Measurements from ENCODE around the gene EME1. TPM values are rescaled to one million over a fixed set of nuclear protein-coding genes. Genes with fewer than 3 reads are reported as not detected.

EME1 gene
- polyA plus RNA-seq, 1 experiment, result 5.9 TPM

DNA sequence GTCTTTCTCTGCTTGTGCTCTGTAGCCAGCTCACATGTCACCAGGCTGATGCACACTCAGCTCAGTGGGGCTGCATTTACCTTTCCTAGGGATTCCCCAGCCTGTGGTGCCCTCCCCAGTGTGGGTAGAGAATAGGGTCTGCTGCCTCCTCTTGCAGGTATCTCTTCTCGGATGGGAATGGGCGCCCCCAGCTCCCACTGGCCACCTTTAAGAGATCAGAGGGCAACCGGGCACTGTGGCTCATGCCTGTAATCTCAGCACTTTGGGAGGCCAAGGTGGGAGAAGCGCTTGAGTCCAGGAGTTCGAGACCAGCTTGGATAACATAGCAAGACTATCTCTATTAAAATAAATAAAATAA lies 23.8 kb upstream of the EME1 start:
- no peak overlapping the region for H3K4me3 ChIP-seq (ENCODE audit: low read depth, low read length)
- ChIA-PET POLR2A (no interaction called here), CTCF (interaction anchor here (0.7 to 1.4 kb wide), 4 partner anchors 10 to 249 kb away, joined by 3 to 6 read pairs (median 3); no protein-coding TSS in a partner anchor)
- DNase-seq (ENCODE audit: low read depth), result no peak
- peaks cover 8% of the 10 kb centered on the region for H3K36me3 ChIP-seq (ENCODE audit: control insufficient read depth, insufficient read depth, low read length)
- no peaks in the 10 kb centered on the region for H3K27me3 ChIP-seq (ENCODE audit: control insufficient read depth, insufficient read depth, low read length)
- TF ChIP-seq, protein P1, sequence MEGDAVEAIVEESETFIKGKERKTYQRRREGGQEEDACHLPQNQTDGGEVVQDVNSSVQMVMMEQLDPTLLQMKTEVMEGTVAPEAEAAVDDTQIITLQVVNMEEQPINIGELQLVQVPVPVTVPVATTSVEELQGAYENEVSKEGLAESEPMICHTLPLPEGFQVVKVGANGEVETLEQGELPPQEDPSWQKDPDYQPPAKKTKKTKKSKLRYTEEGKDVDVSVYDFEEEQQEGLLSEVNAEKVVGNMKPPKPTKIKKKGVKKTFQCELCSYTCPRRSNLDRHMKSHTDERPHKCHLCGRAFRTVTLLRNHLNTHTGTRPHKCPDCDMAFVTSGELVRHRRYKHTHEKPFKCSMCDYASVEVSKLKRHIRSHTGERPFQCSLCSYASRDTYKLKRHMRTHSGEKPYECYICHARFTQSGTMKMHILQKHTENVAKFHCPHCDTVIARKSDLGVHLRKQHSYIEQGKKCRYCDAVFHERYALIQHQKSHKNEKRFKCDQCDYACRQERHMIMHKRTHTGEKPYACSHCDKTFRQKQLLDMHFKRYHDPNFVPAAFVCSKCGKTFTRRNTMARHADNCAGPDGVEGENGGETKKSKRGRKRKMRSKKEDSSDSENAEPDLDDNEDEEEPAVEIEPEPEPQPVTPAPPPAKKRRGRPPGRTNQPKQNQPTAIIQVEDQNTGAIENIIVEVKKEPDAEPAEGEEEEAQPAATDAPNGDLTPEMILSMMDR (IDR thresholded peaks at IDR 0.05; ENCODE audit: insufficient read depth, low read depth, low read length), result no peak

DNA sequence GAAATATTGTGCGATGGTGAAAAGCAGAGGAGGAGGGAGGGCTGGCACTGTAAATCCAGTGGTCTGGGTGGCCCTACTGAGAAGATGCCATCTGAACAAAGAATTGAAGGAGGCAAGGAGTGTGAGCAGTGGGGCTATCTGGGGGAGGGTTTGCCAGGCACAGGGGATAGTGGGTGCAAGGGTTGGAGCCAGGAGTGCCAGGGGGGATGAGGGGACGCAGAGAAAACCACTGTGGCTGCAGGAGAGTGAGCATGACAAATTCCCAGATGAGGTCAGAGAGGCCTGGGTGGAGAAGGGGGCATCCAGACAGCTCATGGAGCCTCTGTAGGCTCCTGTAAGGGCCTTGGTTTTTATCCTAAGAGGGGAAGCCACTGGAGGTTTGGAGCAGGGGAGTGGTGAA lies 22.3 kb upstream of the EME1 start:
- peaks cover 23% of the 10 kb centered on the region for H3K36me3 ChIP-seq (ENCODE audit: control insufficient read depth, insufficient read depth, low read length)
- POLR2A ChIA-PET, result no interaction called here
- CTCF ChIA-PET, result interaction anchor here (2.6 kb wide), 1 partner anchor 11 kb away, joined by 24 read pairs; no protein-coding TSS in a partner anchor
- no peak overlapping the region for H3K4me3 ChIP-seq (ENCODE audit: low read depth, low read length)
- H3K27me3 ChIP-seq (ENCODE audit: control insufficient read depth, insufficient read depth, low read length), result no peaks in the 10 kb centered on the region
- TF ChIP-seq, protein P1 (IDR thresholded peaks at IDR 0.05; ENCODE audit: insufficient read depth, low read depth, low read length), result no peak
- DNase-seq (ENCODE audit: low read depth), result no peak

- no peak overlapping the region for H3K4me3 ChIP-seq (ENCODE audit: low read depth, low read length)
- peaks cover 36% of the 10 kb centered on the region for H3K36me3 ChIP-seq (ENCODE audit: control insufficient read depth, insufficient read depth, low read length)
- no peaks in the 10 kb centered on the region for H3K27me3 ChIP-seq (ENCODE audit: control insufficient read depth, insufficient read depth, low read length)
- TF ChIP-seq, protein P1 (IDR thresholded peaks at IDR 0.05; ENCODE audit: insufficient read depth, low read depth, low read length), result no peak
- DNase-seq (ENCODE audit: low read depth), result no peak
- ChIA-PET CTCF (interaction anchor here (1.1 to 2.6 kb wide), 4 partner anchors 10 to 130 kb away, joined by 3 to 24 read pairs (median 4); partner anchors contain the start of gene LRRC59), POLR2A (no interaction called here)
Observed at GRCh38 chr17:50352072-50352692, 20.8 kb upstream of the EME1 start.

DNA sequence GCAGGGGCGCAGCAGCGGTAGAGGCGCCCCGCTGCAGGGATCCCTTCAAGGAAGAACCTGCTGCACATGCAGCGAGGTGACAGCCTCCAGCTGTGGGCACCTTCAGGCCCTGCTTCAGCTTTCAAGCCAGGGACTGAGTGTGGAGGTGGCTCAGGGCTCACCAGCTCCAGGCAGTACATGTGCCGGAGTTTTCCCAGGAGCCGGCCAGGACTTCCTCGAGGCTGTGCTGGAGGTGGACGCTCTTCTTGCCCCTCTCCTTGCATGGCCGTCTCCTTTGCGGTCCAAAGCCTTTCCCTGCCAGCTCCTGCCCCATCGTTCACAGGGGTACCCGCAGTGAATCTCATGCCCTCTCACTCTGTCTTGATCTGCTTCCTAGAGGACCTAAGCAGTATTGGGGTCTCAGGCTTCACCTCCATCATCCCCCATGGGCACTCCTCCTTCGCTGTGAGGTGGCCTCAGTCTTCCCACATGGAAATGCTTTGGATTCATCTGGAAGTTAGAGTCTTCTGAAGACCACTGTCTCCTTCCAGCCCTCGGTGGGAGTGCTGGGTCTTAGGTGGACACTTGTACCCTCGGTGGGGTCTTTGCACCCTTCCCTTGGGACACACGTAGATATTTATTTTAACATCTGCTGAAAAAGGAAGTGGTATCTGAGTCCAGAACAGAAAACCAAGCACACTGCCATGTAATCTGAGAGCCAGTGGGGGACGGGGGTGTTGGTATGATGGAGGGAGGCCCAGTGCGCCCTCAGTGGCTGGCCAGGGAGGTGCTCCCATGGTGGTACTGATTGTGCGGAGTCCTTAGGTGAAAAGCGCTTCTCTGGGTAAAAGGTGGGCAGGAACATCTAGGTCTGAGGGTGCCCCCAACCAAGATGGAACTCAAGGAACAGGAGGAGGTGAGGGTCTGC lies 20.1 kb upstream of the EME1 start:
- Histone ChIP-seq H3K27me3 (ENCODE audit: control insufficient read depth, insufficient read depth, low read length) (no peaks in the 10 kb centered on the region), H3K36me3 (ENCODE audit: control insufficient read depth, insufficient read depth, low read length) (peaks cover 39% of the 10 kb centered on the region), H3K4me3 (ENCODE audit: low read depth, low read length) (no peak overlapping the region)
- TF ChIP-seq, protein P1 (IDR thresholded peaks at IDR 0.05; ENCODE audit: insufficient read depth, low read depth, low read length), result no peak
- POLR2A ChIA-PET, result no interaction called here
- CTCF ChIA-PET, result interaction anchor here (1.1 to 2.6 kb wide), 3 partner anchors 9 to 44 kb away, joined by 4 to 24 read pairs (median 5); partner anchors contain the start of gene LRRC59
- no peak for DNase-seq (ENCODE audit: low read depth)

DNA sequence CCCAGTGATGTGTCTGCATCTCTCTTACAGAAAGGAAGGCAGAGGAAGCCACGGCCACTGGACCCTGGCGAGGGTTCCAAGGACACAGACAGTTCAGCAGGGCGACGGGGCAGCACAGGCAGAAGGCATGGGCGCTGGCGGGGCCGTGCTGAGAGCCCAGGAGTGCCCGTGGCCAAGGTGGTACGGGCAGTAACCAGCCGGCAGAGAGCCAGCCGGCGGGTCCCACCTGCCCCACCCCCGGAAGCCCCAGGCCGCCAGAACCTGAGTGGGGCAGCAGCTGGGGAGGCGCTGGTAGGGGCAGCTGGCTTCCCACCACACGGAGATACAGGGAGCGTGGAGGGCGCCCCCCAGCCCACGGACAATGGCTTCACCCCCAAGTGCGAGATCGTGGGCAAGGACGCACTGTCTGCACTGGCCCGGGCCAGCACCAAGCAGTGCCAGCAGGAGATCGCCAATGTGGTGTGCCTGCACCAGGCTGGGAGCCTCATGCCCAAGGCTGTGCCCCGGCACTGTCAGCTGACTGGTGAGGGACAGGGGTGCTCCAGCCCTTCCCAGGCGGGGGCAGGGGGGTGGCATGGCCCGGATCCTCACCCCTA lies 19.3 kb upstream of the EME1 start:
- no peak overlapping the region for H3K4me3 ChIP-seq (ENCODE audit: low read depth, low read length)
- POLR2A ChIA-PET, result no interaction called here
- no peak for DNase-seq (ENCODE audit: low read depth)
- H3K36me3 ChIP-seq (ENCODE audit: control insufficient read depth, insufficient read depth, low read length), result peaks cover 47% of the 10 kb centered on the region
- CTCF ChIA-PET, result interaction anchor here (1.1 to 2.0 kb wide), 2 partner anchors 12 to 57 kb away, joined by 3 to 7 read pairs; no protein-coding TSS in a partner anchor
- no peaks in the 10 kb centered on the region for H3K27me3 ChIP-seq (ENCODE audit: control insufficient read depth, insufficient read depth, low read length)
- TF ChIP-seq, protein P1 (IDR thresholded peaks at IDR 0.05; ENCODE audit: insufficient read depth, low read depth, low read length), result no peak

Data from BJ (cell line).